Astrocyte (in vitro differentiated cells and primary cell): ENCODE data around the gene ARF1.

Source experiments
- EZH2 ChIP-seq: IDR thresholded peaks from 2 replicates; pipeline ENCODE4 v1.6.1; 2012; ENCODE audit warnings: mild to moderate bottlenecking, low read length, inconsistent platforms; ENCODE audit not compliant: insufficient read depth
- TF ChIP-seq, protein P1 (sequence below): IDR thresholded peaks from 2 replicates; pipeline ENCODE4 v1.5.1; 2011; ENCODE audit warnings: low read depth, mild to moderate bottlenecking, inconsistent platforms, low read length, moderate library complexity; ENCODE audit not compliant: insufficient read depth

DNA sequence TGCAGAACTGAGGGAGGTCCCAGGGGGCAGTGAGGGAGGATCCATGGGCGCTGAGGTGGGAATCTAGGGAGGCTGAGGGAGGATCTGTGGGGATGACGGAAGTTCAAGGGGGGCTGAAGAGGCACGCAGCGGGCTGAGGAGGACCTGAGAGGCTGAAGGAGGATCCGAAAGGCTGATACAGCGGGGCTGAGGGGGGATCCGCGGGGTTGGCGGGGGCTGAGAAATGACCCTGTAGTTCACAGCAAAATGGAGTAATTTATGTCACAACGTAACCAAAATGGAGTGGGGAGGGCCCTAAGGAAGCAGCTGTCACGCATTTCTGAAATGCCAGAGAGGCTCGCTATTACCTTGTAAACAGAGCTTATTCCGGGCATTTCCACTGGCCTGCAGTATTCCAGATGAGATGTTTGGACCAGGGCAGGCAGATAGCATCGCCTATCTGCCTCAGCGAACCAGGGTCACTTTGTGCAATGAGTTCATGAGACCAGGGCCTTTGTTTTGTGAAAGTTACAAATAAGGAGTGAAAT is 27.5 kb downstream of the ARF1 start:
- TF ChIP-seq, protein P1, sequence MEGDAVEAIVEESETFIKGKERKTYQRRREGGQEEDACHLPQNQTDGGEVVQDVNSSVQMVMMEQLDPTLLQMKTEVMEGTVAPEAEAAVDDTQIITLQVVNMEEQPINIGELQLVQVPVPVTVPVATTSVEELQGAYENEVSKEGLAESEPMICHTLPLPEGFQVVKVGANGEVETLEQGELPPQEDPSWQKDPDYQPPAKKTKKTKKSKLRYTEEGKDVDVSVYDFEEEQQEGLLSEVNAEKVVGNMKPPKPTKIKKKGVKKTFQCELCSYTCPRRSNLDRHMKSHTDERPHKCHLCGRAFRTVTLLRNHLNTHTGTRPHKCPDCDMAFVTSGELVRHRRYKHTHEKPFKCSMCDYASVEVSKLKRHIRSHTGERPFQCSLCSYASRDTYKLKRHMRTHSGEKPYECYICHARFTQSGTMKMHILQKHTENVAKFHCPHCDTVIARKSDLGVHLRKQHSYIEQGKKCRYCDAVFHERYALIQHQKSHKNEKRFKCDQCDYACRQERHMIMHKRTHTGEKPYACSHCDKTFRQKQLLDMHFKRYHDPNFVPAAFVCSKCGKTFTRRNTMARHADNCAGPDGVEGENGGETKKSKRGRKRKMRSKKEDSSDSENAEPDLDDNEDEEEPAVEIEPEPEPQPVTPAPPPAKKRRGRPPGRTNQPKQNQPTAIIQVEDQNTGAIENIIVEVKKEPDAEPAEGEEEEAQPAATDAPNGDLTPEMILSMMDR = no peak
- no peak for TF ChIP-seq EZH2
